Measurements from ENCODE around the gene SCYGR8. TPM values are rescaled to one million over a fixed set of nuclear protein-coding genes. Genes with fewer than 3 reads are reported as not detected.

The SCYGR8 gene
- total RNA-seq, 1 donor from 2014 or later, result not detected

DNA sequence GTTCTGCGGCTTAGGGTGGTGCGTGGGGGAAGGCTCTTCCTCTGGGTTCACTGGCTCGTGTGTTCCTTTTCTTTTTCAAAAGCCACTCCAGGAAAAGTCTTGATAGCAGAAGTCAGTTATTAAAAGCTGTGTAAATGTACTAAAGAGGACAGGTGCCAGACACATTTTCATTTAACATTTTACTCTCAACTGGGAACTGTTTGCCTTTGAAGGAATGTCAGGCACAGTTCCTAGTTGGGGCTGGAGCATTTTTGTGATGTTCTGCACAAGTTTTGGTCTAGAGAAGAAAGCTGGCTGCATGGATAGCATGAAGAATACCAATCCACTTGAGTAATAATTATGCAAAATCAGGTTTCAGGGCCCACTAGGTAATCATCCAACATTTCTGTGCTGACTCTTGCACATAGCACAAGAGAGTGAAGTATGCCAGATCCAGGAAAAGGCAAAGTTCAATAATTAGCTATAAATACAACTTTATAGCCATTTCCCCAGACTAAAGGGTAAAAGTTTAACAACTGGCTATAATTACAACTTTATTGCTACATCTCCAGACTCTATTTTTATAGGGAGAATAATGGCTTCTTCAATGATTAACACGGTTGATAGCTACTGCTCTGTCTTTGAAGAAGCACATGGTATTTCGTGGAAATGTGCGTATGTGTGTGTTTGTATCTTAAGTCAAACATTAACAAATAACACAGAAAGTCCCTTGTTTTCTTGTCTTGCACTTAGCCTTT is 16.2 kb downstream of the SCYGR8 start:
- no peak for DNase-seq (ENCODE audit: low read depth in 2 of 2)

DNA sequence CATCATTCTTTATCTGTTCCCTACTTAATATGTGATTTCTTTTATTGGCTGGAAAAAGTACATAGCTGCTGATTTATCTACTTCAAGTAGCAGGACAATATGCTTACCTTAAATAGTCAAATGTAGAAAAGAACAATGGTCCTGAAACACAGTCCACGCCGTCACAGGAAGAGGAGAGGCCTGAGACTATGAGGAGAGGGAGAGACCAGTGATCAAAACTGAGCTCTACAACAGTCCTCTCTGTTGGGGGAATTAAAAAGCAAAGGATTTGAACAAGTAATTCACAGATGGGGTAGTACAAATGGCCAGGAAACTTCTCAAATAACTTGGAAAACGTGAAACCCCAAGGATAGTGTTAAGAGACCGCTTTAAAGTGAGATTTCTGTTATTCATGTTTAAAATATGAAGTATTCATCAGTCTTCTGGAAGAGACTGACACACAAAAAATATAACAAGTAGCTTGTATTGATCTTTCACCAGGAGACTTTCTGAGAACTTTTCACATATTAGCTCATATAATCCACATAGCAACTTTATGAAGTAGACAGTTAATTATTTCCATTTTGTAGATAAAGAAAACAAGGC is 20.2 kb downstream of the SCYGR8 start:
- peak in 1 of 2 donors; percentile 17 for DNase-seq (ENCODE audit: low read depth in 2 of 2)

DNA sequence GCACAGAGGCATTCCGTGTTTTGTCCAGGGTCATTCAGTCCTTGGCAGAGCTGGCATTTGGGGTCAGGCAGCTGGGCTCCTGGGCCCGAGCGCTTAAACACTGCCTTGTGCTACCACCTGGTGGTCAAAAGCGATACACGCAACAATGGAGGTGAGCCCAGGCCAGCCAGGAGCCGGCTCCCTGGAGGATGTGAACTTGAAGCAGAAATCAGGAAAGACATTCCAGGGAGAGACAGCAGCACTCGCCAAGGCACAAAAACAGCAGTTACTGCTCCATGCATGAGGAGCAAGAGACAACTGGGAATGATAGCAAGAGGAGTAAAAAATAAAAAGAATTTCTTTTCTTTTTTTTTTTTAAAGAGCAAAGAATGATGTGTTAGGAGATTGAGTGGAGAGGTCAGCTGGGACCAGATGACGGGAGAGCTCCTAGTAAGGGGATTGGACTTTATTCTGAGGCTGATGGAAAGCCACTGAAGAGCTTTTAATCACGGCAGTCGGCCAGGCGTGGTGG is 20.7 kb downstream of the SCYGR8 start:
- DNase-seq (ENCODE audit: low read depth in 2 of 2), result peak; percentile 58 to 80

DNA sequence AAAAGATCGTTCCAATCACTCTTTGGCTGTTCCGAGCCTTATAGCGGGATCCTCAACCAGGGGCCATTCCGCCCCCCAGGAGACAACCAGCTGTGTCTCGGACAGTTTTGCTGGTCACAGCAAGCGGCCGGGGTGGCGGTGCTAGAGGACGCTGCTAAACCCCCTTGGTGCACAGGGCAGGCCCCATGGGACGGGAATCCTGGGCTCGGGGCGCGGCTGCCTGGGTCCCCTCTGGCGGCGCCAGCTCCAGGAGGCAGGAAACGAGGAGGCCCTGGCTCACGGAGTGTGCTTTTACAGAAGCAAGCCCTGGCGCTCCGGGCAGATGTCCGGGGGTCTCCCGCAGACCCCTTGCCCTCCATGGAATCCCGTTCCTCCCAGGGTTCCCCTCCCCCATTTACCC is 22.1 kb downstream of the SCYGR8 start:
- no peak for DNase-seq (ENCODE audit: low read depth in 2 of 2)

DNA sequence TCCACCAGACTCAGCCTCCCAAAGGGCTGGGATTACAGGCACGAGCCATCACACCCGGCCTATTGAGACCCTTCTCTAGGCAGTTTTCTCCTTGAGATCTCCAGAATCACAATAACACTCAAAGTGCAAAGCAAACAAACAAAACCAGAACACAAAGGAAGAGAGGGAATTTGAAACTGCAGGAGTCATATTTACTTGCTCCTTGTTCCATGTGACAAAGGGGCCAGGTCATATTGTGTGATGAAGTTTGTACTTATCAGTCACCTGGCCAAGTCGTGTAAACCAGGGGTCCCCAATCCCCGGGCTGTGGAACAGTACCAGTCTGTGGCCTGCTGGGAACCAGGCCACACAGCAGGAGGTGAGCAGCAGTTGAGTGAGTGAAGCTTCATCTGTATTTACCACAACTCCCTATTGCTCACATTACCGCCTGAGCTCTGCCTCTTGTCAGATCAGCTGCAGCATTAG is 26.5 kb downstream of the SCYGR8 start:
- DNase-seq (ENCODE audit: low read depth in 2 of 2), result no peak

DNA sequence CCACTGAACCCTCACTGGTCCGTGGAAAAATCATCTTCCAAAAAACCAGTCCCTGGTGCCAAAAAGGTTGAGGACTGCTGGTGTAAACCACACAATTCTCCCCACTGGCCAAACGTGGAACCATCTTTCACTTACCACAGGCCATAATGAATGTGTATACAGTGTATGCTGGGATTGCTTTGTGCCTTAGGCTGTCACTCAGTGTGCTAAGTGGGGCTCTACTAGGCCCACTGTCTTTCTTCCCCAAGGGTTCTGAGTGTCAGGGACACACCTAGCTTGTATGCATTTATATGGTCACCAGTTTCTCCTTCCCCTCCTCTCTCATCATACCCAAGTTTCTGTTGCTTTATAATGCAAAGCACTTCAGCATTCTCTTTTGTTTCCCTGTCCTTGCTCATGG is 27.2 kb downstream of the SCYGR8 start:
- no peak for DNase-seq (ENCODE audit: low read depth in 2 of 2)

DNA sequence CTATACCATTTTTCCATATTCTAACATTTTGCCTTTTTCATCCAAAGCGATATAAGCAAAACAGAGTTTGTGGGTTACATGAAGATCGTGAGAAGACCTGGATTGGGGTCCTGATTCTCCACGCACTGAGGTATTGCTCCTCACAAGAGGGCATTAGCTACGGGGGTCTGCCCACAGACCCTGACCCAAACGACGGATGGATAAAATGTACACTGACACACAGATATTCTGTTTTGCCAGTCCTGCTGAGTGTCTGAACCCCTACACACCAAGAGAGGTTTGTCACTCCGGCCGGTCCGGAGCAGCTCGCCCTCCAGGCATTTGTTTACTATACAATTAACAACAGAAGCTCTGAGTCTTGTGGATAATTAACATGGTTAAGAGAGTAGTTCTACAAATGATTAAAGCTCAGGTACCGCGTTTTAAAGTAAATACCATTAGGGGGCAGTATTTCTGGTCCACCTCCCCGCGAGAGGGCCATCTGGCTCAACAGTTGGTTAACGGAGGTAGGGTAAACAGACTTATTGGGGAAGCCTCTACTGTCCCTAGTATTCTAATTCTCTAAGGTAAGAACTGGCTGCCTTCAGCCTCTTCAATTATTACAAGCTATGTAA is 28.4 kb downstream of the SCYGR8 start:
- DNase-seq (ENCODE audit: low read depth in 2 of 2), result peak in 1 of 2 donors; percentile 26

DNA sequence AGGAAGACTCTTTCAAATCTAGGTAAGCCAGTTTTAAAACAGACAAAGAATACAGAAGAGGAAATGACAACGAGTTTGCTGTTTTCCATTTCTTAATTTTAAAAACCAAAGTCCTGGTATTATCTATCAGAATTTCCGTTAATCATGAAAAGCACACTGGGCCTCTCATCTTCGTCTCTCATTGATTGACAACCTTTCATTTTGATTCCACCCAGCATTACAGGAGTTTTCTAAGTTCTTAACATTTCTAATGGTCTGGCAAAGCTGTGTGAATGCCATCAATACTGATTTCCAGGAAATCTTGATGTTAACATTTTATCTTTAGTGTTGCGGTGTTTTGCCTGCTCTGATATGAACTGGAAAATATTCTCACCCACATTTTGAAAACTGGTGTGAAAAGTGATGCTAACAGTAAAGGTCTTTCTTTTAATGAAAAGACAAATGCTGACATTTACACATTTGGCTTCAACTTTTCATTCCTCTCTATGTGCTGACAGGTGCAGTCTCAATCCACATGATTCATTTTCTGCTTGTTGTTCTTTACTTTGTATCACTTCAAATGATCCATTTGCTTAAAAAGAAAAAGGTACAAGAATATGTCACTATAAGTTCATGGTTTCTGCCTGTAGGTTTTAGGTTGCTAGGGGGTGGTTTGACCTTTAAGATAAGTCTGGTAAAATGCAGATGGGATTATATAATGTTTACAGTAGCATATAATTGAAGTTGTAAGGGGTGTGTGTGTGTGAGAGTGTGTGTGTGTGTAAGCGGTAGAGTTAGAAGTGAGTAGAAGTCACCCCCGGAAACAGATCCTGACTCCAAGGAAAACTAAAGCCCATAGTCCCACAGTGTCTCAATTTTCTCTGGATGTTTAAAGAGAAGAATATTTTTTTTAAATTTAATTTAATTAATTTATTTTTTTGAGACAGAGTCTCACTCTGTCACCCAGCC is 29.5 kb downstream of the SCYGR8 start:
- no peak for DNase-seq (ENCODE audit: low read depth in 2 of 2)

DNA sequence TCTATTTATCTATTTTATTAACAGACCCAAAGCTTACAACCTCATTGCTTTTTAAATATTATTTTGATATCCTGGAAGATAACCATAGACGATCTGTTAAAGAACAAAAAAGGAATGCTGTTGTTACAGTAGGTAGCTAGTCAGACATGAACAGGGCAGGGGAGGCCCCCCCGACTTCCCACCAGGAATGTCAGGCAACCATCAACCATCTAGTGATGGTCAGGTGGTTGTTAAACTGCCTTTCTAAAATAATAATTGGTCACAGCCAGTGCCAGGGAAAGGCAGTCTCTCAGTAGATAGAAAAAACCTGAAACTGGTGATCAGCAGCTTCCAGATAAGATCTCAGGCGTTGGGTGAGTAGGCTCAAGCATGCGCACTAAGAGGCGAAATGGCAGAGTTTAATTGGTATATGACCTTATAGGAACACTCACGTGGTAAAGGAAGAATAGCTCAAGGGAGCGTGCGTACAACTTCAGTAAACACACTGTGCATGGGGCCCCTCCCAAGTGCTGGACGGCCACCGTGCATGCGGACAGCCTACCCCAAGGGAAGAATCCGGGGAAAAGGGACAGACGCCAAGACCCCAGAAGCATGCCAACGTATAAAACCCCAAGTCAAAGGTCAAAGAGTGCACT is 35.4 kb downstream of the SCYGR8 start:
- DNase-seq (ENCODE audit: low read depth in 2 of 2), result no peak

DNA sequence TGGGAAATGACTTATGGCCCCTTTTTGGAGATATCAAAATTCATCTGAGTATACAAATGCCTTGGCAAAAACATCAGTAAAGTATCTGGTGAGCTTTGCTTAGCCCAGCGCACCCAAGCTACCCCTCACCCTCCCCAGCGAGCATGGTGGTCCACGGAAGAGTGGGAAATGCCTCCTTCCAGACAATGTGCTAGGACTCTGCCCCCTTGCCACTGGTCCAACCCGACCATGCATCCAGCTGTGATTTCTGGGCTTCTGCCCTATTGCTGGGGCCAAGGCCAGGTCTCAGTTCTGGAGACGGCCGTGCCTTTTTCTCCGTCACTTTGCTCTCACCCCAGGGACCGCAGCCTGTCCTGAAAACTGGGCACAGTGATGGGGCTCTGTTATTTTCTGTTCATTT is 36.1 kb downstream of the SCYGR8 start:
- DNase-seq (ENCODE audit: low read depth in 2 of 2), result no peak

DNA sequence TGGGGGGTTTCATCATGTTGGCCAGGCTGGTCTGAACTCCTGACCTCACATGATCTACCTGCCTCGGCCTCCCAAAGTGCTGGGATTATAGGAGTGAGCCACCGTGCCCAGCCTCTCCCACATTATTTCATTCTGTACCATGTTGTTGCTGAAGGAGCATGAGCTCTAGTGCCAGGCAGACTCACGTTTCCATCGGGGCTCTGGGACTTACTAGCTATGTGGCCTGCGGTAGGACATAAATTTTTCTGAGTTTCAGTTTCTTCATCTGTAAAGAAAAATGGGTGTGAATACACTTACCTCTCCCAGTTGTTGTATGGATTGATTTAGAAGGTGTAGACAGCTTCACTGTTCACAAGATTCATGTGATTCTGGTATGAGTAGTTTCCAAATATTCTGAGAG is 37.1 kb downstream of the SCYGR8 start:
- DNase-seq (ENCODE audit: low read depth in 2 of 2), result no peak

DNA sequence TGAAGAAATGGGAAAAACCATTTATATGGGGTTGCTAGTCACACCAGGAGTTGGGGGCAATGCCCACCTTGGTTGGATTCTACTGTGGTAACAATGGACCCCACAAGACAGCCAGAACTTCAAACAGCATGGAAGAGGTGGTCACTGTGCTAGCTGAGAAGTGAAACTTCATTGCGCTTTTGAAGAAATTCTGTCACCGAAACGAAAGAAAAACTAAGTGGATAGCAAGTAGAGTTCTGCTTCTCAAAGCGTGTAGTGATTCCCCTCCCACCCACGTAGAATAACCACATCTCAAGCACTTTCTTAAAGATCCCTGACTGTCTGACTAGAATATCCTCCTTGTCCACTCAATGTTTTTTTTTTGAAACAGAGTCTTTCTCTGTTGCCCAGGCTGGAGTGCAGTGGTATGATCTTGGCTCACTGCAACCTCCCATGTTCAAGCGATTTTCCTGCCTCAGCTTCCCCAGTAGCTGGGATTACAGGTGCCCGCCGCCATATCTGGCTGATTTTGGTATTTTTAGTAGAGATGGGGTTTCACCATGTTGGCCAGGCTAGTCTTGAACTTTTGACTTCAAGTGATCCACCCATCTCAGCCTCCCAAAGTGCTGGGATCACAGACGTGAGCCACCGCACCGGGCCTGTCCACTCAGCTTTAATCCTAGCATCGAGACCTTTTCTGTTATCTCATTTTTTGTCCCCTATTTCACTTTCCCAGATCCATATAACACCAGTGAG is 37.9 kb downstream of the SCYGR8 start:
- no peak for DNase-seq (ENCODE audit: low read depth in 2 of 2)

DNA sequence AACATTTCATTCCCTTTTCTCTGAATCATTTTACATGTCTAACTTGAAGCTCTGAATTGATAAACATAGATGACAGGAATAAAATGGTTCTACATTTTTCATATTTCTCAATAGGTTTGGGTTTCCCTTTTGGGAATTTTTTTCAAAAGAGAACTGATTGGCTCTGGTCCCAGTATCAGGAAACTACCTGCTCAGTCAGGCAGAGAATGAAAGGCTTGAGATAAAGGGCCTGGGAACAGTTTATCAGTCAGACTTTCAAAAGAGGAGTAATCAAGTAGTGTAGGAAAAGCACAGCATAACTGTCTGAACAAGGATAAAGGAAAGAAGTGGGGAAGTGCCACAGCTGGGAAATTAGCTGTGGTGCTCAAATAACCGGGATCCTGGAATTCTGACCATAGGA is 39.6 kb downstream of the SCYGR8 start:
- DNase-seq (ENCODE audit: low read depth in 2 of 2), result no peak

DNA sequence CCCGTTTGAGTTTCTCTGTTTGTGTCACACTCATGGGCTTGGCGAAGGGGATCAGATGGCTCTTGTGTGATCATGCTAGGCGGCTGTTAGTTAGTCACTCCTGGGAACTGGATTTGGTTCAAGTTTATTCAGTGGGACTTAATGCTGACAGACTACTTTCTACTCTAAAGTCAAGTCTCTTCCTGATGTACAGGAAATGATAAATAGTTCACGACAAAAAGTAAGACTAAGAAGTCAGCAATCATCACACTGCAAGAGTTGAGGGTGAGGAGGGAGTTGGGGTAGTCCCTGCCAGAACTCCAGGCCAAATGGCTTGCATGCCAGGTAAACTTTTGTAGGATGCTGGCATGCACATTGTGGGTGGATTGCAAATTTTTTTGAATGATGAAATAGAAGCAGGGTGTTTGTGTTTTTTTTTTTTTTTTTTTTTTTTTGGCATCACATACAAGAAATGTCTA is 42.9 kb downstream of the SCYGR8 start:
- DNase-seq (ENCODE audit: low read depth in 2 of 2), result peak in 1 of 2 donors; percentile 56

DNA sequence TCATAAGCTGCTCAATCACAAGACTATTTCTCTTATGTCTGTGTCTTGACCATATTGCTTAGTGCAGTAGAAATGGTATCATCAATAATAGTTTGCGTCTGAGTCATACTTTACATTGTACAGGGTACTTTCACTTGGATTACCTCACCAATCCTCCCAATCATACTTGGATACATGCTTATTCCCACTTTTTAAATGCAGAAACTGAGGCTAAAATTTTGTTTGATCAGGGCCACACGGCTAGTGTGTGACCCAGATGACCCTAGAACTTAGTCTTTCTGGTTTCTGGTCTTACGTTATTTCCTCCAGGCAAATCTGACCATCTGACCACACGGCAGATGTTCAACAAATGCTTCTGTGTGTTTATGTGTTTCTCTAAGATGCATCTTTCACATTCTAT is 44.1 kb downstream of the SCYGR8 start:
- DNase-seq (ENCODE audit: low read depth in 2 of 2), result no peak

DNA sequence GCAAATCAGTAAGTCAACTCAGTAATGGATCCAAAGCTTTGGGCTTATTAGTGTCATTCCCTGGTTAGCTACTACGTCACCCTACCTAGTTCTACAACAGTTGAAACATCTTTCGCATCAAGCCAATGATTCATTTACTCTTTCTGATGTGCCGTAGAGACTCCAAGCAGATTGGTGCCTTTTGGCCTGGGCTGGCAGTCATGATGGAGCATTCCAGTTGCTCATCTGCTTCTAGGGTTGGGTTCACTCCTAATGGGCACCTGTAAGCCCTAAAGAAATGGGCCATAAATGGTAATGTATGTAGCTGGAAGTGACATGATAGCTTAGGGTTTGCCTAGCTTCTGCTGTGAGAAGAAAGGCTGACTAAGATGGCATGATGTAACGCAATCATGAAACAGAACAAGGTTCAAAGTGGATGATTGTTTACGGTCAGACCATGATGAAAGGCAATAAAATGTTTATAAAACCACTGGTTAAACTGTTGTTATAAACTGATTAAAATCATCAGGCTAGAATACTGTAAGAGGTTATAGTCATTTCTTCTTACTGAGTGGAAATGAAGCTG is 47.5 kb downstream of the SCYGR8 start:
- no peak for DNase-seq (ENCODE audit: low read depth in 2 of 2)
